H9 (cell line): ENCODE measurements around the gene CGGBP1. TPM values are rescaled to one million over a fixed set of nuclear protein-coding genes. Genes with fewer than 3 reads are reported as not detected.

Source experiments
- DNase-seq: peaks from one replicate; pipeline ENCODE4 v3.0.0-alpha.2; 2017
- H2AFZ ChIP-seq: one replicate; pipeline ENCODE4 v1.6.1; 2013; ENCODE audit warnings: mild to moderate bottlenecking, low read length, control low read depth, moderate library complexity
- H2AK5ac ChIP-seq: 2 replicates; pipeline ENCODE4 v1.6.1; 2013; ENCODE audit warnings: low read length, control low read depth, mixed read lengths; ENCODE audit not compliant: insufficient read length
- H2BK120ac ChIP-seq: one replicate; pipeline ENCODE4 v1.6.1; 2013; ENCODE audit warnings: low read depth, mild to moderate bottlenecking, low read length, control low read depth, inconsistent platforms; ENCODE audit not compliant: poor library complexity, severe bottlenecking
- H2BK12ac ChIP-seq: 2 replicates; pipeline ENCODE4 v1.6.1; 2013; ENCODE audit warnings: low read length, control low read depth, mixed read lengths, low read depth; ENCODE audit not compliant: insufficient read length
- H2BK15ac ChIP-seq: 2 replicates; pipeline ENCODE4 v1.6.1; 2013; ENCODE audit warnings: low read depth, low read length, control low read depth
- H2BK20ac ChIP-seq: one replicate; pipeline ENCODE4 v1.6.1; 2013; ENCODE audit warnings: low read depth, mild to moderate bottlenecking, low read length, control low read depth, inconsistent platforms; ENCODE audit not compliant: poor library complexity, severe bottlenecking
- H2BK5ac ChIP-seq: 2 replicates; pipeline ENCODE4 v1.6.1; 2013; ENCODE audit warnings: low read length, control low read depth, mixed read lengths; ENCODE audit not compliant: insufficient read length
- H3K14ac ChIP-seq: 2 replicates; pipeline ENCODE4 v1.6.1; 2013; ENCODE audit warnings: low read length, control low read depth; ENCODE audit not compliant: insufficient read depth
- H3K18ac ChIP-seq: 2 replicates; pipeline ENCODE4 v1.6.1; 2013; ENCODE audit warnings: low read depth, mild to moderate bottlenecking, mixed read lengths, low read length, control low read depth; ENCODE audit not compliant: insufficient read length
- H3K23ac ChIP-seq: 2 replicates; pipeline ENCODE4 v1.6.1; 2013; ENCODE audit warnings: low read length, control low read depth, mixed read lengths, low read depth; ENCODE audit not compliant: insufficient read length
- H3K23me2 ChIP-seq: 2 replicates; pipeline ENCODE4 v1.6.1; 2013; ENCODE audit warnings: low read depth, mild to moderate bottlenecking, mixed read lengths, low read length, control low read depth; ENCODE audit not compliant: insufficient read length, poor library complexity, severe bottlenecking
- H3K27ac ChIP-seq: 2 replicates; pipeline ENCODE4 v1.5.1; 2013; ENCODE audit warnings: low read length, control low read depth, mixed read lengths, low read depth; ENCODE audit not compliant: insufficient read length
- H3K27me3 ChIP-seq: 2 replicates; pipeline ENCODE4 v1.6.1; 2013; ENCODE audit warnings: low read length, control low read depth, inconsistent platforms; ENCODE audit not compliant: insufficient read depth
- H3K4ac ChIP-seq: 2 replicates; pipeline ENCODE4 v1.6.1; 2013; ENCODE audit warnings: low read depth, mild to moderate bottlenecking, control low read depth, inconsistent platforms, low read length, moderate library complexity
- H3K4me1 ChIP-seq: 2 replicates; pipeline ENCODE4 v1.6.1; 2013; ENCODE audit warnings: low read length, control low read depth, inconsistent platforms; ENCODE audit not compliant: insufficient read depth
- H3K4me2 ChIP-seq: 2 replicates; pipeline ENCODE4 v1.6.1; 2013; ENCODE audit warnings: low read length, control low read depth, mixed read lengths; ENCODE audit not compliant: insufficient read length, insufficient read depth
- H3K56ac ChIP-seq: 2 replicates; pipeline ENCODE4 v1.6.1; 2013; ENCODE audit warnings: low read depth, mild to moderate bottlenecking, mixed read lengths, low read length, control low read depth; ENCODE audit not compliant: insufficient read length
- H3K79me1 ChIP-seq: 2 replicates; pipeline ENCODE4 v1.6.1; 2013; ENCODE audit warnings: low read depth, mild to moderate bottlenecking, moderate library complexity, low read length, control low read depth, inconsistent platforms; ENCODE audit not compliant: insufficient read depth, poor library complexity, severe bottlenecking
- H3K79me2 ChIP-seq: 2 replicates; pipeline ENCODE4 v1.6.1; 2013; ENCODE audit warnings: low read length, control low read depth, inconsistent platforms; ENCODE audit not compliant: insufficient read depth
- H3K9ac ChIP-seq: 2 replicates; pipeline ENCODE4 v1.6.1; 2013; ENCODE audit warnings: low read length, control low read depth, mixed read lengths; ENCODE audit not compliant: insufficient read length; ENCODE audit errors: extremely low read depth
- H3K9me3 ChIP-seq: one replicate; pipeline ENCODE4 v1.6.1; 2013; ENCODE audit warnings: low read depth, low read length, inconsistent platforms; ENCODE audit not compliant: control insufficient read depth
- H3T11ph ChIP-seq: one replicate; pipeline ENCODE4 v1.6.1; 2013; ENCODE audit warnings: mild to moderate bottlenecking, low read length, control low read depth, inconsistent platforms
- H4K20me1 ChIP-seq: one replicate; pipeline ENCODE4 v1.6.1; 2013; ENCODE audit not compliant: control insufficient read depth, insufficient read length, insufficient read depth
- H4K5ac ChIP-seq: 2 replicates; pipeline ENCODE4 v1.6.1; 2013; ENCODE audit warnings: low read depth, mild to moderate bottlenecking, mixed read lengths, low read length, control low read depth; ENCODE audit not compliant: insufficient read length
- H4K8ac ChIP-seq: replicated peaks from 2 replicates; pipeline ENCODE4 v1.6.1; 2013; ENCODE audit warnings: low read length, control low read depth, mixed read lengths, low read depth; ENCODE audit not compliant: insufficient read length
- H4K91ac ChIP-seq: 2 replicates; pipeline ENCODE4 v1.6.1; 2013; ENCODE audit warnings: low read depth, mild to moderate bottlenecking, moderate library complexity, mixed read lengths, low read length, control low read depth; ENCODE audit not compliant: insufficient read length
- H3K27ac Mint-ChIP-seq, 3 experiments: 2 replicates in 2 of 3; 3 replicates in 1 of 3; pipeline ENCODE4 v1.8.0; 2020 to 2021; ENCODE audit warnings: mixed read lengths in 3 of 3, mild to moderate bottlenecking in 1 of 3, moderate library complexity in 1 of 3
- H3K27me3 Mint-ChIP-seq: 2 replicates; pipeline ENCODE4 v1.8.0; 2021; ENCODE audit warnings: low read depth, mild to moderate bottlenecking, moderate library complexity, mixed read lengths
- H3K36me3 Mint-ChIP-seq, 3 experiments: 2 replicates in 2 of 3; 3 replicates in 1 of 3; pipeline ENCODE4 v1.8.0; 2020 to 2021; ENCODE audit warnings: low read depth in 3 of 3, mixed read lengths in 3 of 3; ENCODE audit not compliant: insufficient read depth in 1 of 3
- H3K4me1 Mint-ChIP-seq, 2 experiments: 2 replicates each; pipeline ENCODE4 v1.8.0; 2020; ENCODE audit warnings: mixed read lengths in 2 of 2
- H3K4me3 Mint-ChIP-seq, 2 experiments: 2 replicates in 1 of 2; 3 replicates in 1 of 2; pipeline ENCODE4 v1.8.0; 2020 to 2021; ENCODE audit warnings: mild to moderate bottlenecking in 2 of 2, mixed read lengths in 2 of 2, moderate library complexity in 1 of 2
- H3K9me3 Mint-ChIP-seq, 2 experiments: 2 replicates in 1 of 2; 3 replicates in 1 of 2; pipeline ENCODE4 v1.8.0; 2020; ENCODE audit warnings: mild to moderate bottlenecking in 2 of 2, mixed read lengths in 2 of 2, moderate library complexity in 1 of 2
- CTCF ChIP-seq: fragments of 200-600 bp; sonication (generic); conservative IDR thresholded peaks from 3 replicates; pipeline ENCODE4 v1.8.0; 2021; ENCODE audit warnings: antibody characterized with exemption, mild to moderate bottlenecking
- WGBS: extraction: QIAGEN DNeasy Blood & Tissue Kit; methylation state at CpG from one replicate; pipeline ENCODE4 v1.1.7; 2013; ENCODE audit warnings: missing lambda C conversion rate, low lambda C conversion rate, mixed read lengths; ENCODE audit not compliant: insufficient read length; ENCODE audit errors: extremely low coverage; 5-methylcytosine and 5-hydroxymethylcytosine counted together
- total RNA-seq: library from RNA; stranded (reverse); gene quantifications from 2 replicates; pipeline ENCODE4 v1.2.1, GENCODE V29; 2021

Gene CGGBP1
- total RNA-seq, 1 experiment from 2014 or later, result 75.0 TPM

DNA sequence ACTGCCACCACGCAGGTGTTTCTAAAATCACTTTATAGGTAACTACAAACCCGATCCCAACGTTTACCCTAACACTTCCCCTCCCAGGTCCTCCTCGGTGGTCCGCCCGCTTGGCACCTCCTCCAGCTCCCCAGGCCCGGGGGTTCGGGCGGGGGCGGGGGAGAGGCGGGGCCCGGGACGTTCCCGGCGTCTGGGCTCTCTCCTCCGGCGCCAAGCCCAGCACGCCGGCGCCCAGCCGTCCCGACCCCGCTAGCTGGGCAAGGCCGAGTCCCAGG is 562 bp downstream of the CGGBP1 start:
- Histone ChIP-seq H4K5ac (no peak overlapping the region), H2BK20ac (no peak overlapping the region), H3K4ac (no peak overlapping the region), H3K79me2 (no peaks in the 10 kb centered on the region; the same call in 1 of the 2 replicates), H2AFZ (no peak overlapping the region), H3K14ac (no peak overlapping the region), H3K4me1 (no peaks in the 10 kb centered on the region), H4K8ac (no peak overlapping the region), H3K9me3 (no peaks in the 10 kb centered on the region), H3T11ph (no peak overlapping the region), H4K91ac (no peak overlapping the region), H3K79me1 (no peaks in the 10 kb centered on the region), H2BK5ac (no peak overlapping the region), H3K4me2 (peak overlapping the region; percentile 70), H3K18ac (no peak overlapping the region), H3K23me2 (peaks cover 13% of the 10 kb centered on the region), H3K23ac (no peak overlapping the region), H3K27ac (no peak overlapping the region), H3K27me3 (no peaks in the 10 kb centered on the region), H3K9ac (peak overlapping the region; percentile 48), H3K56ac (no peak overlapping the region), H2BK120ac (no peak overlapping the region), H2BK12ac (no peak overlapping the region), H4K20me1 (no peaks in the 10 kb centered on the region), H2BK15ac (no peak overlapping the region), H2AK5ac (no peak overlapping the region)
- no peak for TF ChIP-seq CTCF
- Mint-ChIP-seq H3K27ac (peak overlapping the region; percentile 84 to 97 (median 95)), H3K4me3 (peak overlapping the region; percentile 96 to 98), H3K9me3 (peaks cover 0 to 1% of the 10 kb centered on the region in 2 experiments; a peak in 2 of 5 replicates), H3K27me3 (no peaks in the 10 kb centered on the region), H3K36me3 (peaks cover 6 to 28% (median 25%) of the 10 kb centered on the region in 3 experiments; a peak in 5 of 7 replicates), H3K4me1 (peaks cover 17 to 20% of the 10 kb centered on the region in 2 experiments)
- WGBS, result no CpG with 5 or more reads among the region's 24 CpGs
- no peak for DNase-seq
